SK-N-SH (cell line): ENCODE results near the gene GNL2. TPM values are rescaled to one million over a fixed set of nuclear protein-coding genes. Genes with fewer than 3 reads are reported as not detected.
"Not testable (repeated sequence)": the region's sequence is repeated elsewhere in the genome, so short reads cannot be mapped to it uniquely, and the experiment has no call there.

Source experiments
- CTCF ChIA-PET: fragments of 300-600, 350-600 bp; formaldehyde crosslinking; extraction: SDS; loops from one replicate; lab custom pipeline; 2021; lab: Yijun Ruan, JAX
- POLR2A ChIA-PET: fragments of 350-600 bp; sonication (Branson Sonifier 250); formaldehyde crosslinking; extraction: SDS; loops from one replicate; lab custom pipeline; 2020; ENCODE audit warnings: antibody characterized with exemption, inconsistent platforms; lab: Yijun Ruan, JAX
- DNase-seq: peaks from one replicate; pipeline ENCODE4 v3.0.0; 2012
- H2AFZ ChIP-seq: fragments of 200-600 bp; sonication (generic); 2 replicates; pipeline ENCODE4 v1.8.1; 2016; ENCODE audit warnings: antibody characterized with exemption, mild to moderate bottlenecking, low read depth
- H3F3A ChIP-seq: fragments of 200-600 bp; sonication (generic); replicated peaks from 2 replicates; pipeline ENCODE3; 2016; ENCODE audit warnings: antibody characterized with exemption, mild to moderate bottlenecking; ENCODE audit not compliant: insufficient read depth
- H3K27ac ChIP-seq, 2 experiments: fragments of 200-500 bp in 1 of 2; fragments of 200-600 bp in 1 of 2; sonication (Bioruptor generic) in 1 of 2; sonication (generic), shearing (Covaris generic) in 1 of 2; 2 replicates each; pipeline versions ENCODE4 v1.5.1 to v1.6.1; 2014 to 2016; ENCODE audit warnings: low read depth in 2 of 2, inconsistent platforms in 1 of 2, low read length in 1 of 2, mild to moderate bottlenecking in 1 of 2, mixed read lengths in 1 of 2
- H3K27me3 ChIP-seq: fragments of 200-600 bp; sonication (generic), shearing (Covaris generic); 2 replicates; pipeline ENCODE4 v1.6.1; 2016; ENCODE audit warnings: mixed run types; ENCODE audit not compliant: insufficient read depth
- H3K36me3 ChIP-seq, 2 experiments: fragments of 200-500 bp in 1 of 2; fragments of 200-600 bp in 1 of 2; sonication (Bioruptor generic) in 1 of 2; sonication (generic) in 1 of 2; replicated peaks in 1 of 2; 2 replicates each; pipeline versions ENCODE3 to v1.5.1; 2014 to 2016; ENCODE audit warnings: low read length in 1 of 2, mild to moderate bottlenecking in 1 of 2; ENCODE audit not compliant: insufficient read depth in 2 of 2, control insufficient read depth in 1 of 2
- H3K4me1 ChIP-seq, 2 experiments: fragments of 200-500 bp in 1 of 2; fragments of 200-600 bp in 1 of 2; sonication (Bioruptor generic) in 1 of 2; sonication (generic), shearing (Covaris generic) in 1 of 2; 2 replicates each; pipeline versions ENCODE4 v1.5.1 to v1.6.1; 2014 to 2016; ENCODE audit warnings: low read depth in 1 of 2, low read length in 1 of 2, mixed run types in 1 of 2; ENCODE audit not compliant: insufficient read depth in 2 of 2, control insufficient read depth in 1 of 2
- H3K4me2 ChIP-seq: fragments of 200-600 bp; sonication (generic), shearing (Covaris generic); 2 replicates; pipeline ENCODE4 v1.6.1; 2017; ENCODE audit warnings: mixed run types
- H3K4me3 ChIP-seq, 2 experiments: fragments of 200-500 bp in 1 of 2; fragments of 200-600 bp in 1 of 2; sonication (Bioruptor generic) in 1 of 2; sonication (generic), shearing (Covaris generic) in 1 of 2; 2 replicates each; pipeline versions ENCODE4 v1.5.1 to v1.8.1; 2014 to 2016; ENCODE audit warnings: low read depth in 2 of 2, inconsistent platforms in 1 of 2, low read length in 1 of 2, mild to moderate bottlenecking in 1 of 2, mixed read lengths in 1 of 2, moderate library complexity in 1 of 2
- H3K79me2 ChIP-seq: fragments of 200-600 bp; sonication (generic); 2 replicates; pipeline ENCODE4 v1.8.1; 2017; ENCODE audit warnings: mild to moderate bottlenecking; ENCODE audit not compliant: insufficient read depth
- H3K9ac ChIP-seq: fragments of 200-600 bp; sonication (generic); 2 replicates; pipeline ENCODE4 v1.6.1; 2017; ENCODE audit warnings: mixed run types
- H3K9me2 ChIP-seq: fragments of 200-600 bp; sonication (generic); 2 replicates; pipeline ENCODE4 v1.6.1; 2017; ENCODE audit warnings: mixed run types
- H3K9me3 ChIP-seq: fragments of 200-600 bp; sonication (generic); 2 replicates; pipeline ENCODE4 v1.6.1; 2017; ENCODE audit warnings: mixed run types, mild to moderate bottlenecking, moderate library complexity
- H4K20me1 ChIP-seq: fragments of 200-600 bp; sonication (generic); 2 replicates; pipeline ENCODE4 v1.6.1; 2017; ENCODE audit warnings: mild to moderate bottlenecking, mixed run types; ENCODE audit not compliant: insufficient read depth
- EP300 ChIP-seq, 2 experiments: IDR thresholded peaks; 2 replicates each; pipeline versions ENCODE4 v1.4.0 to v1.6.1; 2012; ENCODE audit warnings: borderline replicate concordance in 1 of 2, low read depth in 1 of 2, low read length in 1 of 2
- FOSL2 ChIP-seq: IDR thresholded peaks from 2 replicates; pipeline ENCODE4 v1.4.0; 2012; ENCODE audit warnings: low read depth, mild to moderate bottlenecking, moderate library complexity, borderline replicate concordance
- FOXM1 ChIP-seq: IDR thresholded peaks from 2 replicates; pipeline ENCODE4 v1.4.0; 2012; ENCODE audit warnings: low read depth, mild to moderate bottlenecking
- GABPA ChIP-seq: IDR thresholded peaks from 2 replicates; pipeline ENCODE4 v1.4.0; 2012; ENCODE audit warnings: low read depth, mild to moderate bottlenecking
- JUND ChIP-seq: IDR thresholded peaks from 2 replicates; pipeline ENCODE4 v1.4.0; 2012
- MEF2A ChIP-seq: IDR thresholded peaks from 2 replicates; pipeline ENCODE4 v1.4.0; 2012; ENCODE audit warnings: low read depth, borderline replicate concordance
- MXI1 ChIP-seq: IDR thresholded peaks from 2 replicates; pipeline ENCODE4 v1.6.1; 2012; ENCODE audit warnings: mild to moderate bottlenecking, low read depth, low read length, improper control_type of control experiment
- NFIC ChIP-seq: IDR thresholded peaks from 2 replicates; pipeline ENCODE4 v1.4.0; 2012; ENCODE audit warnings: borderline replicate concordance
- PBX3 ChIP-seq: IDR thresholded peaks from 2 replicates; pipeline ENCODE4; 2012
- POLR2AphosphoS5 ChIP-seq: IDR thresholded peaks from 2 replicates; pipeline ENCODE4 v1.6.1; 2012; ENCODE audit warnings: low read depth, low read length
- RAD21 ChIP-seq: IDR thresholded peaks from 2 replicates; pipeline ENCODE4 v1.6.1; 2012; ENCODE audit warnings: mild to moderate bottlenecking, low read length
- REST ChIP-seq: IDR thresholded peaks from 2 replicates; pipeline ENCODE4 v1.6.1; 2012; ENCODE audit warnings: mild to moderate bottlenecking, low read depth, low read length, moderate library complexity
- RFX5 ChIP-seq: IDR thresholded peaks from 2 replicates; pipeline ENCODE4 v1.6.1; 2012; ENCODE audit warnings: mild to moderate bottlenecking, improper control_type of control experiment, low read length
- RXRA ChIP-seq: IDR thresholded peaks from 2 replicates; pipeline ENCODE4 v1.4.0; 2012; ENCODE audit warnings: low read depth, mild to moderate bottlenecking, borderline replicate concordance
- USF2 ChIP-seq: fragments of 150-350 bp; IDR thresholded peaks from 2 replicates; pipeline ENCODE4 v1.6.1; 2017; ENCODE audit warnings: antibody characterized with exemption, low read length, low read depth, borderline replicate concordance
- ZBTB33 ChIP-seq: IDR thresholded peaks from 2 replicates; pipeline ENCODE4 v1.4.0; 2012; ENCODE audit warnings: low read depth, borderline replicate concordance
- WGBS: methylation state at CpG from one replicate; pipeline ENCODE4 v1.1.6; 2017; ENCODE audit warnings: low lambda C conversion rate; 5-methylcytosine and 5-hydroxymethylcytosine counted together
- polyA plus RNA-seq, 3 experiments: library from polyadenylated mRNA; depleted of rRNA; stranded (reverse); fragments of >200 nt; gene quantifications; 2 replicates each; pipeline ENCODE4 v1.2.3, GENCODE V29; 2012
- TF ChIP-seq, protein P1 (sequence below): IDR thresholded peaks from 2 replicates; pipeline ENCODE4 v1.4.0; 2012; ENCODE audit warnings: low read depth
- TF ChIP-seq, protein P2 (sequence below): fragments of 150-350 bp; IDR thresholded peaks from 2 replicates; pipeline ENCODE4 v1.6.1; 2016; ENCODE audit warnings: mild to moderate bottlenecking, low read depth, low read length

Gene GNL2
- polyA plus RNA-seq, 1 of the 3 experiments (the other 2 are of a cell fraction), result 37.6 TPM

GRCh38 chr1:37559957-37560379 is 35.8 kb downstream of the GNL2 start:
- WGBS, result 75% methylated on average over 12 of the region's 12 CpGs
- H3K9me2 ChIP-seq, H2AFZ ChIP-seq, H3K4me2 ChIP-seq, H3K79me2 ChIP-seq, H3K9me3 ChIP-seq, H3K27ac ChIP-seq, H3K4me3 ChIP-seq, H3K27me3 ChIP-seq, H3F3A ChIP-seq, H3K9ac ChIP-seq, H4K20me1 ChIP-seq, POLR2A ChIA-PET, DNase-seq: not testable (repeated sequence)
- CTCF ChIA-PET, result interaction anchor here (1.5 kb wide), 2 partner anchors 38 to 123 kb away, joined by 3 to 5 read pairs; no protein-coding TSS in a partner anchor
- peaks cover 0 to 12% of the 10 kb centered on the region in 2 experiments; a peak in 1 of 4 replicates for H3K4me1 ChIP-seq
- H3K36me3 ChIP-seq, result peaks cover 12 to 19% of the 10 kb centered on the region in 2 experiments

DNA sequence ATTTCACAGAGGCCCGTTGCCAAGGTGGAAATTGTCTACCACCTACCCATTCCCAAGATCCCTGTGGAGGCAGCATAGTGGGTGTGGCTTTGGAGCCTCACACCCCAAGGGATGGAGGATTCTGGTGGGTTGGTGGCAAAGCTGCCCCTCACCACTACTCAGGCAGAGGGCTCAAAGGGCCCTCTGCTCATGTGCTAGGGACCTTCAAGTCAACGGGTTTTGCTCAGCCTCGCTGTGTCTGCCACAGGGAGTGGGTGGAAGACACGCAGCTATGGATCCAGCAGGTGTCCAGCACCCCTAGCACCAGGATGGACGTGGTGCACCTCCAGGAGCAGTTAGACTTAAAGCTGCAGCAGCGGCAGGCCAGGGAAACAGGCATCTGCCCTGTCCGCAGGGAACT is 36.7 kb downstream of the GNL2 start:
- Histone ChIP-seq H3K79me2 (peaks cover under 1% of the 10 kb centered on the region; the same call in 1 of the 2 replicates), H3K4me1 (peaks cover 0 to 12% of the 10 kb centered on the region in 2 experiments; a peak in 1 of 4 replicates), H3K27ac (no peak overlapping the region), H3K4me2 (no peak overlapping the region), H3F3A (peaks cover 8% of the 10 kb centered on the region), H3K27me3 (no peaks in the 10 kb centered on the region), H3K9ac (no peak overlapping the region), H3K4me3 (no peak overlapping the region), H4K20me1 (no peaks in the 10 kb centered on the region), H3K9me3 (no peaks in the 10 kb centered on the region), H3K9me2 (no peaks in the 10 kb centered on the region), H2AFZ (no peak overlapping the region), H3K36me3 (peaks cover 9 to 15% of the 10 kb centered on the region in 2 experiments)
- no peak for TF ChIP-seq PBX3
- no peak for TF ChIP-seq REST
- no peak for TF ChIP-seq GABPA
- TF ChIP-seq, protein P1, sequence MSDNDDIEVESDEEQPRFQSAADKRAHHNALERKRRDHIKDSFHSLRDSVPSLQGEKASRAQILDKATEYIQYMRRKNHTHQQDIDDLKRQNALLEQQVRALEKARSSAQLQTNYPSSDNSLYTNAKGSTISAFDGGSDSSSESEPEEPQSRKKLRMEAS, result no peak
- no peak for TF ChIP-seq EP300 (IDR thresholded peaks at IDR 0.05; ENCODE audit: borderline replicate concordance in 1 of 2, low read depth in 1 of 2, low read length in 1 of 2)
- no peak for TF ChIP-seq POLR2AphosphoS5
- TF ChIP-seq USF2, result no peak
- TF ChIP-seq MEF2A, result no peak
- TF ChIP-seq FOXM1, result no peak
- no peak for TF ChIP-seq NFIC
- TF ChIP-seq JUND, result no peak
- TF ChIP-seq, protein P2, sequence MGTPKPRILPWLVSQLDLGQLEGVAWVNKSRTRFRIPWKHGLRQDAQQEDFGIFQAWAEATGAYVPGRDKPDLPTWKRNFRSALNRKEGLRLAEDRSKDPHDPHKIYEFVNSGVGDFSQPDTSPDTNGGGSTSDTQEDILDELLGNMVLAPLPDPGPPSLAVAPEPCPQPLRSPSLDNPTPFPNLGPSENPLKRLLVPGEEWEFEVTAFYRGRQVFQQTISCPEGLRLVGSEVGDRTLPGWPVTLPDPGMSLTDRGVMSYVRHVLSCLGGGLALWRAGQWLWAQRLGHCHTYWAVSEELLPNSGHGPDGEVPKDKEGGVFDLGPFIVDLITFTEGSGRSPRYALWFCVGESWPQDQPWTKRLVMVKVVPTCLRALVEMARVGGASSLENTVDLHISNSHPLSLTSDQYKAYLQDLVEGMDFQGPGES, result no peak
- TF ChIP-seq RAD21, result no peak
- no peak for TF ChIP-seq ZBTB33
- TF ChIP-seq RFX5, result no peak
- no peak for TF ChIP-seq RXRA
- TF ChIP-seq FOSL2, result no peak
- TF ChIP-seq MXI1, result no peak
- CTCF ChIA-PET, result no interaction called here
- POLR2A ChIA-PET, result no interaction called here
- 67% methylated on average over 3 of the region's 7 CpGs for WGBS
- DNase-seq, result no peak
